A549 (cell line): ENCODE measurements around the gene MUC5AC. TPM values are rescaled to one million over a fixed set of nuclear protein-coding genes. Genes with fewer than 3 reads are reported as not detected.

Experiments
- ATAC-seq, 2 experiments: fragments of 200-7000 bp in 1 of 2; fragments of >200 bp in 1 of 2; cut with Nextera tagmentation in 1 of 2; cut with Tn5 transposase in 1 of 2; 3 replicates each; pipeline versions ENCODE4 v1.8.0 to v1.9.1; 2018 to 2020; ENCODE audit warnings: mild to moderate bottlenecking in 1 of 2, moderate library complexity in 1 of 2
- CTCF ChIA-PET: fragments of 300-600 bp; sonication (Branson Sonifier 250); formaldehyde crosslinking; extraction: SDS; loops from one replicate; lab custom pipeline; 2021; ENCODE audit warnings: antibody characterized with exemption, inconsistent platforms; lab: Yijun Ruan, JAX
- POLR2A ChIA-PET: fragments of 350-600 bp; formaldehyde crosslinking; extraction: SDS; loops from one replicate; lab custom pipeline; 2021; ENCODE audit warnings: antibody characterized with exemption, inconsistent platforms; lab: Yijun Ruan, JAX
- DNase-seq, 2 experiments: peaks; one replicate each; pipeline versions ENCODE4 v3.0.0 to v3.0.0-alpha.2; 2011 to 2016; ENCODE audit warnings: low read depth in 1 of 2, low spot score in 1 of 2
- FAIRE-seq: peaks from 2 replicates; lab custom pipeline; 2011; peaks lifted over from hg19 to GRCh38; lab: Jason Lieb, UNC
- H3K27ac ChIP-seq, 2 experiments: fragments of >200 bp; sonication (Bioruptor Twin); formaldehyde crosslinking; 3 replicates each; pipeline ENCODE4 v1.5.1; 2016 to 2017
- H3K4me1 ChIP-seq: fragments of >200 bp; sonication (Bioruptor Twin); formaldehyde crosslinking; 3 replicates; pipeline ENCODE4 v1.6.1; 2016
- H3K4me2 ChIP-seq: fragments of >200 bp; sonication (Bioruptor Twin); formaldehyde crosslinking; 3 replicates; pipeline ENCODE4 v1.6.1; 2016
- H3K4me3 ChIP-seq: fragments of >200 bp; sonication (Bioruptor Twin); formaldehyde crosslinking; 3 replicates; pipeline ENCODE4 v1.5.1; 2016
- H3K9me3 ChIP-seq: fragments of >200 bp; sonication (Bioruptor Twin); formaldehyde crosslinking; 3 replicates; pipeline ENCODE4 v1.6.1; 2016
- CBX2 ChIP-seq: fragments of 200-600 bp; sonication (generic); IDR thresholded peaks from 2 replicates; pipeline ENCODE4 v1.6.1; 2016; ENCODE audit warnings: low read depth, mild to moderate bottlenecking, borderline replicate concordance
- EHF ChIP-seq: fragments of 250-450 bp; sonication (Bioruptor Pico); IDR thresholded peaks from 2 replicates; pipeline ENCODE4 v1.5.0; 2020; ENCODE audit warnings: mild to moderate bottlenecking
- ELK1 ChIP-seq: fragments of 150-350 bp; IDR thresholded peaks from 2 replicates; pipeline ENCODE4 v1.6.1; 2014; ENCODE audit warnings: low read depth, mild to moderate bottlenecking, low read length
- GATA3 ChIP-seq: IDR thresholded peaks from 2 replicates; pipeline ENCODE4 v1.6.1; 2012; ENCODE audit warnings: borderline replicate concordance
- HDAC2 ChIP-seq: fragments of 200-600 bp; sonication (generic); IDR thresholded peaks from 2 replicates; pipeline ENCODE4 v1.6.1; 2016
- HES2 ChIP-seq: fragments of >200 bp; sonication (Bioruptor Twin); formaldehyde crosslinking; IDR thresholded peaks from 2 replicates; pipeline ENCODE4 v1.6.1; 2016
- HEYL ChIP-seq: fragments of 250-450 bp; sonication (Bioruptor Pico); IDR thresholded peaks from 2 replicates; pipeline ENCODE4 v1.8.0; 2021; ENCODE audit warnings: mild to moderate bottlenecking, moderate library complexity
- KDM1A ChIP-seq: fragments of 200-600 bp; sonication (generic); IDR thresholded peaks from 2 replicates; pipeline ENCODE4 v1.6.1; 2016; ENCODE audit warnings: low read depth, mild to moderate bottlenecking
- KDM5A ChIP-seq: fragments of 200-600 bp; sonication (generic); IDR thresholded peaks from 2 replicates; pipeline ENCODE4 v1.6.1; 2016; ENCODE audit warnings: antibody characterized with exemption, mild to moderate bottlenecking
- MAZ ChIP-seq: fragments of 150-350 bp; IDR thresholded peaks from 2 replicates; pipeline ENCODE4 v1.6.1; 2014; ENCODE audit warnings: antibody characterized with exemption, low read depth, low read length, borderline replicate concordance
- MYC ChIP-seq: IDR thresholded peaks from 2 replicates; pipeline ENCODE4 v1.6.1; 2012; ENCODE audit warnings: mild to moderate bottlenecking, inconsistent platforms, low read length, improper control_type of control experiment, borderline replicate concordance
- NFE2L2 ChIP-seq: fragments of 150-350 bp; conservative IDR thresholded peaks from 2 replicates; pipeline ENCODE4 v1.6.1; 2014; ENCODE audit warnings: low read length
- NR3C1 ChIP-seq: fragments of >200 bp; sonication (Bioruptor Twin); formaldehyde crosslinking; IDR thresholded peaks from 3 replicates; pipeline ENCODE4 v1.6.1; 2017
- PBX3 ChIP-seq: IDR thresholded peaks from 2 replicates; pipeline ENCODE4 v1.6.1; 2012
- POLR2AphosphoS2 ChIP-seq: conservative IDR thresholded peaks from 2 replicates; pipeline ENCODE4 v1.6.1; 2012; ENCODE audit warnings: low read length, improper control_type of control experiment, inconsistent platforms
- RAD21 ChIP-seq, 2 experiments: fragments of >200 bp in 1 of 2; sonication (Bioruptor Twin) in 1 of 2; formaldehyde crosslinking in 1 of 2; IDR thresholded peaks in 1 of 2; conservative IDR thresholded peaks in 1 of 2; 2 replicates in 1 of 2; 3 replicates in 1 of 2; pipeline ENCODE4 v1.6.1; 2012 to 2018; ENCODE audit warnings: inconsistent platforms in 1 of 2
- RARB ChIP-seq: fragments of 250-450 bp; sonication (Bioruptor Pico); IDR thresholded peaks from 2 replicates; pipeline ENCODE4 v1.8.0; 2021; ENCODE audit warnings: mild to moderate bottlenecking, moderate library complexity
- REST ChIP-seq: fragments of 200-600 bp; sonication (generic); IDR thresholded peaks from 2 replicates; pipeline ENCODE4 v1.6.1; 2016; ENCODE audit warnings: antibody characterized with exemption, mild to moderate bottlenecking, moderate library complexity
- TP53 ChIP-seq: fragments of 250-450 bp; sonication (Bioruptor Pico); IDR thresholded peaks from 2 replicates; pipeline ENCODE4 v1.5.0; 2021; ENCODE audit warnings: mild to moderate bottlenecking, moderate library complexity
- ZFP36 ChIP-seq: fragments of 450-650 bp; IDR thresholded peaks from 2 replicates; pipeline ENCODE4 v1.6.1; 2014; ENCODE audit warnings: borderline replicate concordance; ENCODE audit not compliant: partially characterized antibody
- WGBS: methylation state at CpG from one replicate; pipeline ENCODE4 v1.1.6; 2017; ENCODE audit errors: missing lambda C conversion rate; 5-methylcytosine and 5-hydroxymethylcytosine counted together
- polyA plus RNA-seq, 4 experiments: library from polyadenylated mRNA; depleted of rRNA in 3 of 4; stranded (reverse); fragments of >200 nt; fragmentation: RNase III in 1 of 4; extraction: RNeasy Plus Mini Kit Qiagen cat#74134 plus additional on column Dnase treatment in 1 of 4; gene quantifications; 2 replicates in 3 of 4; 3 replicates in 1 of 4; pipeline ENCODE4 v1.2.3, GENCODE V29; 2011 to 2017
- TF ChIP-seq, protein P1 (sequence below): fragments of 250-450 bp; sonication (Bioruptor Pico); IDR thresholded peaks from 2 replicates; pipeline ENCODE4 v1.5.0; 2020; ENCODE audit warnings: low read depth, mild to moderate bottlenecking, moderate library complexity
- TF ChIP-seq, protein P2 (sequence below): fragments of 450-650 bp; IDR thresholded peaks from 2 replicates; pipeline ENCODE4 v1.6.1; 2014; ENCODE audit warnings: antibody characterized with exemption

MUC5AC gene
- polyA plus RNA-seq, 2 of the 4 experiments (the other 2 are of a cell fraction): 0.18 to 7.4 TPM

DNA sequence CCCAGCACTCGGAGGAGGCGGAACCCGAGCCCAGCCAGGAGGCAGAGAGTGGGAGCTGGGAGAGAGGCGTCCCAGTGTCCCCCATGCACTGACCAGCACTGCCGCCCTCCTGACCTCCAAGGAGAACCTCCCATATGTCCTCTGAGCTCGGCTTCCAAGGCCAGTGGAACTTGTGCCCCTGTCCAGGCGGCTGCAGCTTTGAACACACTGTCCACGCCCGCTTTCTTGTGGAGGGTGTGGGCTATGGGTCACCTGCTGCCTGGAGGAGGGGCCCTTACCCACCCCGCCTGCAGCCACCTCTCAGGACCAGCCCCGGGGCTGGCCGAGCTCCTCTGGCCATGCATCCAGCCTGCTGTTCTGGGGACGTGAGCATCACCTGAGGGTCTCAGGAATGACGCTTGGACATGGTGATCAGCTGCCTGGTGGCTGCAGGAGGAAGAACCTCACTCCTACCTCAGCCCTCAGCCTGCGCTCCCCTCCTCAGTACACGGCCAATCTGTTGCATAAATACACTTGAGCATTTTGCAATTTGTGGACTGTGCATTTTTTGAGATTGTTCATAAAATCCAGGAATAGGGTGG lies 42.9 kb downstream of the MUC5AC start (continued):
- TF ChIP-seq HES2: no peak
- no peak for TF ChIP-seq ZFP36
- TF ChIP-seq, protein P1, sequence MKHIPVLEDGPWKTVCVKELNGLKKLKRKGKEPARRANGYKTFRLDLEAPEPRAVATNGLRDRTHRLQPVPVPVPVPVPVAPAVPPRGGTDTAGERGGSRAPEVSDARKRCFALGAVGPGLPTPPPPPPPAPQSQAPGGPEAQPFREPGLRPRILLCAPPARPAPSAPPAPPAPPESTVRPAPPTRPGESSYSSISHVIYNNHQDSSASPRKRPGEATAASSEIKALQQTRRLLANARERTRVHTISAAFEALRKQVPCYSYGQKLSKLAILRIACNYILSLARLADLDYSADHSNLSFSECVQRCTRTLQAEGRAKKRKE (CRISPR knock-in tag): no peak
- TF ChIP-seq GATA3: no peak
- TF ChIP-seq NR3C1: no peak
- TF ChIP-seq HDAC2: no peak
- TF ChIP-seq, protein P2, sequence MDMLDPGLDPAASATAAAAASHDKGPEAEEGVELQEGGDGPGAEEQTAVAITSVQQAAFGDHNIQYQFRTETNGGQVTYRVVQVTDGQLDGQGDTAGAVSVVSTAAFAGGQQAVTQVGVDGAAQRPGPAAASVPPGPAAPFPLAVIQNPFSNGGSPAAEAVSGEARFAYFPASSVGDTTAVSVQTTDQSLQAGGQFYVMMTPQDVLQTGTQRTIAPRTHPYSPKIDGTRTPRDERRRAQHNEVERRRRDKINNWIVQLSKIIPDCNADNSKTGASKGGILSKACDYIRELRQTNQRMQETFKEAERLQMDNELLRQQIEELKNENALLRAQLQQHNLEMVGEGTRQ: no peak
- no peak for TF ChIP-seq KDM5A

GRCh38 chr11:1201395-1202153 lies 43.8 kb downstream of the MUC5AC start:
- TF ChIP-seq CBX2 (no peak), ELK1 (no peak), POLR2AphosphoS2 (no peak), RAD21 (conservative IDR thresholded peaks at IDR 0.05 in 1 of 2, IDR thresholded peaks at IDR 0.05 in 1 of 2) (no peak), NFE2L2 (no peak), KDM1A (no peak), TP53 (CRISPR knock-in tag) (no peak), MYC (no peak), RARB (CRISPR knock-in tag) (no peak), MAZ (no peak), EHF (CRISPR knock-in tag) (no peak), HEYL (CRISPR knock-in tag) (no peak), PBX3 (no peak), REST (no peak)
- Histone ChIP-seq H3K9me3 (no peaks in the 10 kb centered on the region), H3K27ac (peak overlapping the region in 1 of 2 experiments; percentile 86; a peak in 4 of 6 replicates), H3K4me1 (peaks cover 18% of the 10 kb centered on the region), H3K4me3 (no peak overlapping the region), H3K4me2 (no peak overlapping the region)
- no peak for DNase-seq
- no peak for ATAC-seq
- ChIA-PET CTCF (interaction anchor here (0.9 to 5.5 kb wide), 12 partner anchors 12 to 363 kb away, joined by 3 to 34 read pairs (median 4); partner anchors contain the start of gene MUC5AC), POLR2A (no interaction called here)
- WGBS: 81% methylated on average over 4 of the region's 4 CpGs
- FAIRE-seq: peak; percentile 70
